Activated CD4-positive, alpha-beta T cell treated with anti-CD3 and anti-CD28 coated beads, Interleukin-2, amount 10 ng/mL, durations not matched to agents 7 days and 5 days (primary cell): ENCODE results near the gene ATP6V1E1. TPM values are rescaled to one million over a fixed set of nuclear protein-coding genes. Genes with fewer than 3 reads are reported as not detected.

Source experiments
- CTCF ChIA-PET: fragments of 350-600 bp; sonication (Branson Sonifier 250); formaldehyde crosslinking; loops from one replicate; lab custom pipeline; 2021; ENCODE audit warnings: antibody characterized with exemption; lab: Charles Lee
- POLR2A ChIA-PET: fragments of 350-600 bp; sonication (Branson Sonifier 250); formaldehyde crosslinking; loops from one replicate; lab custom pipeline; 2021; ENCODE audit warnings: antibody characterized with exemption; lab: Charles Lee
- DNase-seq: peaks from one replicate; pipeline ENCODE4 v3.0.0-alpha.2; 2020
- H3K27ac Mint-ChIP-seq: one replicate; pipeline ENCODE4 v1.8.0; 2021; ENCODE audit warnings: mild to moderate bottlenecking, moderate library complexity, mixed read lengths
- H3K27me3 Mint-ChIP-seq: one replicate; pipeline ENCODE4 v1.8.0; 2021; ENCODE audit warnings: mixed read lengths
- H3K36me3 Mint-ChIP-seq: one replicate; pipeline ENCODE4 v1.8.0; 2021; ENCODE audit warnings: low read depth, mixed read lengths
- H3K4me1 Mint-ChIP-seq: one replicate; pipeline ENCODE4 v1.8.0; 2021; ENCODE audit warnings: mixed read lengths
- H3K4me3 Mint-ChIP-seq: one replicate; pipeline ENCODE4 v1.8.0; 2021; ENCODE audit warnings: mild to moderate bottlenecking, moderate library complexity, mixed read lengths
- H3K9me3 Mint-ChIP-seq: one replicate; pipeline ENCODE4 v1.8.0; 2021; ENCODE audit warnings: mixed read lengths
- total RNA-seq, 2 experiments: library from RNA; stranded (reverse); gene quantifications; one replicate each; pipeline ENCODE4 v1.2.3, GENCODE V29; 2021

The ATP6V1E1 gene
- total RNA-seq, 2 experiments from 2014 or later, result 89.9 to 98.4 TPM

DNA sequence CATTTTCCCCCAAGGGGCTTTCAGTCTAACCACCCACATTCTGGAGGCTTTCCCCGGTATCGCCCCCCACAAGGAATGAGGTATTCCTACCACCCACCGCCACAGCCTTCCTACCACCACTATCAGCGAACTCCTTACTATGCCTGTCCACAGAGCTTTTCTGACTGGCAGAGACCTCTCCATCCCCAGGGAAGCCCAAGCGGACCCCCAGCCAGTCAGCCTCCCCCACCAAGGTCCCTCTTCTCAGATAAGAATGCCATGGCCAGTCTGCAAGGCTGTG is 79.9 kb downstream of the ATP6V1E1 start:
- no peak overlapping the region for H3K4me3 Mint-ChIP-seq
- no peaks in the 10 kb centered on the region for H3K9me3 Mint-ChIP-seq
- DNase-seq, result no peak
- no peaks in the 10 kb centered on the region for H3K4me1 Mint-ChIP-seq
- ChIA-PET POLR2A (no interaction called here), CTCF (interaction anchor here (1.1 kb wide), 1 partner anchor 378 kb away, joined by 3 read pairs; no protein-coding TSS in a partner anchor)
- H3K36me3 Mint-ChIP-seq, result no peaks in the 10 kb centered on the region
- H3K27ac Mint-ChIP-seq, result no peak overlapping the region
- H3K27me3 Mint-ChIP-seq, result no peaks in the 10 kb centered on the region

DNA sequence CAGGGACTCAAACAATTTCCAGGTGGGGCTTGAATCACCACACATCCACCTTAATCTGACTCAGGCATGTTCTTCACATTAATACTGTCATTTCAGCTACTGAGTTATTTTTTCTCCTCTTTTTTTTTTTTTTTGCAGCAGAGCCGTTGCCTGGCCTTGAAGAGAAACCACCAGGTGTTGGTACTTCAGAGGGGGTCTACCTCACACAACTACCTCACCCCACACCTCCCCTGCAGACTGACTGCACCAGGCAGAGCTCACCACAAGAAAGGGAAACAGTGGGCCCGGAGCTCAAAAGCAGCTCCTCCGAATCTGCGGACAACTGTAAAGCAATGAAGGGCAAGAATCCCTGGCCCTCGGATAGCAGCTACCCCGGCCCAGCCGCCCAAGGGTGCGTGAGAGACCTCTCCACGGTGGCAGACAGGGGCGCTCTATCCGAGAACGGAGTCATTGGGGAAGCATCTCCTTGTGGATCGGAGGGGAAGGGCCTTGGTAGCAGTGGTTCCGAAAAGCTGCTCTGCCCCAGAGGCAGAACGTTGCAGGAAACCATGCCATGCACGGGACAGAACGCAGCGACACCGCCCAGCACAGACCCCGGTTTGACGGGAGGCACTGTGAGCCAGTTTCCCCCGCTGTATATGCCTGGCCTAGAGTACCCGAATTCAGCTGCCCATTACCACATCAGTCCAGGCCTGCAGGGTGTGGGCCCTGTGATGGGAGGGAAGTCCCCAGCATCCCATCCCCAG is 80.4 kb downstream of the ATP6V1E1 start:
- Mint-ChIP-seq H3K27me3 (no peaks in the 10 kb centered on the region), H3K27ac (no peak overlapping the region), H3K4me3 (no peak overlapping the region), H3K9me3 (no peaks in the 10 kb centered on the region), H3K4me1 (no peaks in the 10 kb centered on the region), H3K36me3 (no peaks in the 10 kb centered on the region)
- CTCF ChIA-PET, result interaction anchor here (1.1 kb wide), 1 partner anchor 377 kb away, joined by 3 read pairs; no protein-coding TSS in a partner anchor
- POLR2A ChIA-PET, result no interaction called here
- no peak for DNase-seq

DNA sequence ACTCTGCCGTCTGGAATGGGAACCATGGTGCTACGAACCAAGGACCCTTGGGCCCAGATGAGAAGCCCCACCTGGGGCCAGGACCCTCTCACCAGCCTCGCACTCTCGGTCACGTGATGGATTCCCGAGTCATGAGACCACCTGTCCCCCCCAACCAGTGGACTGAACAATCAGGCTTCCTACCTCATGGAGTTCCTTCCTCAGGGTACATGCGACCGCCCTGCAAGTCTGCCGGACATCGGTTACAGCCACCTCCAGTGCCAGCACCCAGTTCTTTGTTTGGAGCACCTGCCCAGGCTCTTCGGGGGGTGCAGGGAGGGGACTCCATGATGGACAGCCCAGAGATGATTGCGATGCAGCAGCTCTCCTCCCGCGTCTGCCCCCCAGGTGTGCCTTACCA is 86.1 kb downstream of the ATP6V1E1 start:
- H3K27me3 Mint-ChIP-seq, result peaks cover 3% of the 10 kb centered on the region
- no peak overlapping the region for H3K27ac Mint-ChIP-seq
- CTCF ChIA-PET, result interaction anchor here (0.6 kb wide), 1 partner anchor 20 kb away, joined by 4 read pairs; no protein-coding TSS in a partner anchor
- no peaks in the 10 kb centered on the region for H3K4me1 Mint-ChIP-seq
- no peaks in the 10 kb centered on the region for H3K9me3 Mint-ChIP-seq
- H3K36me3 Mint-ChIP-seq, result no peaks in the 10 kb centered on the region
- no peak overlapping the region for H3K4me3 Mint-ChIP-seq
- no peak for DNase-seq
- POLR2A ChIA-PET, result no interaction called here

Other genes starting within 250 kb of the ATP6V1E1 start
- gene SLC25A18, start 65.3 kb downstream of the ATP6V1E1 start, total RNA-seq, result not detected
- gene BCL2L13, start 10.0 kb upstream of the ATP6V1E1 start, total RNA-seq, result 10 to 100 TPM; 23.5 to 24.9 TPM
- gene BID, start 145.7 kb upstream of the ATP6V1E1 start, total RNA-seq, result 10 to 100 TPM; 32.5 to 39.3 TPM